GM10266 (cell line): ENCODE measurements around the gene DLG1.

Source experiments
- DNase-seq: peaks from one replicate; pipeline ENCODE4 v3.0.0; 2012; ENCODE audit errors: extremely low spot score
- CTCF ChIP-seq: IDR thresholded peaks from 2 replicates; pipeline ENCODE4 v1.5.1; 2012; ENCODE audit warnings: mild to moderate bottlenecking, low read depth; ENCODE audit not compliant: control insufficient read depth, insufficient read depth; ENCODE audit errors: missing control alignments

The DLG1 gene

GRCh38 chr3:197333901-197334639 is 35.7 kb upstream of the DLG1 start:
- no peak for DNase-seq
- no peak for TF ChIP-seq CTCF

GRCh38 chr3:197331131-197331530 is 32.7 kb upstream of the DLG1 start:
- TF ChIP-seq CTCF: no peak
- DNase-seq: no peak

- TF ChIP-seq CTCF: no peak
- DNase-seq: no peak
These were observed 31.0 kb upstream of the DLG1 start for GRCh38 chr3:197329382-197329781.

- DNase-seq: no peak
- no peak for TF ChIP-seq CTCF
These were observed 29.8 kb upstream of the DLG1 start for GRCh38 chr3:197328198-197328597.

- DNase-seq: no peak
- no peak for TF ChIP-seq CTCF
These were observed 29.3 kb upstream of the DLG1 start for GRCh38 chr3:197327701-197328100.

- DNase-seq: no peak
- TF ChIP-seq CTCF: no peak
These were observed 27.4 kb upstream of the DLG1 start for GRCh38 chr3:197325773-197326172.

GRCh38 chr3:197322149-197322548 is 23.7 kb upstream of the DLG1 start:
- TF ChIP-seq CTCF: no peak
- no peak for DNase-seq
